Fibroblast of lung (primary cell): ENCODE measurements around the gene EIF1B. TPM values are rescaled to one million over a fixed set of nuclear protein-coding genes. Genes with fewer than 3 reads are reported as not detected.

Source experiments
- DNase-seq, 2 donors: peaks; one replicate each; pipeline versions ENCODE4 v3.0.0 to v3.0.0-alpha.2; 2010; ENCODE audit warnings: low read depth in 2 of 2
- H2AFZ ChIP-seq: 2 replicates; pipeline ENCODE4 v1.5.1; 2012; ENCODE audit warnings: low read length, control low read depth, inconsistent platforms
- H3K27ac ChIP-seq: 2 replicates; pipeline ENCODE4 v1.5.1; 2011; ENCODE audit warnings: low read length, control low read depth; ENCODE audit not compliant: insufficient read depth
- H3K27me3 ChIP-seq: 2 replicates; pipeline ENCODE4 v1.5.1; 2011; ENCODE audit warnings: mild to moderate bottlenecking, low read length; ENCODE audit not compliant: control insufficient read depth, insufficient read depth
- H3K36me3 ChIP-seq: 2 replicates; pipeline ENCODE4 v1.5.1; 2011; ENCODE audit warnings: low read length; ENCODE audit not compliant: control insufficient read depth, insufficient read depth
- H3K4me1 ChIP-seq: 2 replicates; pipeline ENCODE4 v1.5.1; 2011; ENCODE audit warnings: low read length; ENCODE audit not compliant: control insufficient read depth, insufficient read depth; ENCODE audit errors: extremely low read depth
- H3K4me2 ChIP-seq: 2 replicates; pipeline ENCODE4 v1.5.1; 2011; ENCODE audit warnings: low read length, control low read depth; ENCODE audit not compliant: insufficient read depth; ENCODE audit errors: extremely low read depth
- H3K4me3 ChIP-seq, 4 experiments: fragments of 200-600 bp in 1 of 4; sonication (generic) in 1 of 4; replicated peaks in 1 of 4; 2 replicates each; pipeline ENCODE4 v1.5.1; 2011 to 2016; ENCODE audit warnings: low read length in 4 of 4, low read depth in 3 of 4, mild to moderate bottlenecking in 3 of 4, control low read depth in 2 of 4, inconsistent platforms in 1 of 4, mixed read lengths in 1 of 4; ENCODE audit not compliant: insufficient read depth in 1 of 4; ENCODE audit errors: control extremely low read depth in 1 of 4
- H3K79me2 ChIP-seq: 2 replicates; pipeline ENCODE4 v1.5.1; 2012; ENCODE audit warnings: mild to moderate bottlenecking, low read length, inconsistent platforms; ENCODE audit not compliant: control insufficient read depth, insufficient read depth
- H3K9ac ChIP-seq: 2 replicates; pipeline ENCODE4 v1.5.1; 2011; ENCODE audit warnings: mild to moderate bottlenecking, low read length, control low read depth; ENCODE audit not compliant: insufficient read depth
- H3K9me3 ChIP-seq: 2 replicates; pipeline ENCODE4 v1.5.1; 2012; ENCODE audit warnings: low read depth, low read length; ENCODE audit not compliant: control insufficient read depth, insufficient read depth
- H4K20me1 ChIP-seq: 2 replicates; pipeline ENCODE4 v1.5.1; 2011; ENCODE audit warnings: low read length; ENCODE audit not compliant: control insufficient read depth, insufficient read depth; ENCODE audit errors: extremely low read depth
- EZH2 ChIP-seq: IDR thresholded peaks from 2 replicates; pipeline ENCODE4 v1.5.1; 2012; ENCODE audit warnings: low read length, control low read depth, mild to moderate bottlenecking; ENCODE audit errors: missing control alignments
- polyA plus RNA-seq, 2 donors: library from polyadenylated mRNA; depleted of rRNA in 1 of 2; stranded (reverse) in 1 of 2; unstranded in 1 of 2; fragments of >200 nt; gene quantifications; 2 replicates each; pipeline ENCODE4 v1.2.1, GENCODE V29; 2011 to 2012; ENCODE audit warnings: missing spikeins in 1 of 2
- total RNA-seq: library from RNA; depleted of rRNA; stranded (reverse); fragments of >200 nt; gene quantifications from 2 replicates; pipeline ENCODE4 v1.2.1, GENCODE V29; 2014
- TF ChIP-seq, protein P1 (sequence below), 2 donors: IDR thresholded peaks in 1 of 2; conservative IDR thresholded peaks in 1 of 2; 1 replicate in 1 of 2; 2 replicates in 1 of 2; pipeline ENCODE4 v1.5.1; 2011 to 2012; ENCODE audit warnings: low read length in 2 of 2, control low read depth in 1 of 2, inconsistent platforms in 1 of 2, low read depth in 1 of 2, mild to moderate bottlenecking in 1 of 2

EIF1B gene
- total and polyA plus RNA-seq, 2 donors (not counting 1 experiment from before 2014, with no cell fraction given) = 24.8 to 36.7 TPM

GRCh38 chr3:40287248-40287647, 22.3 kb upstream of the EIF1B start:
- no peaks in the 10 kb centered on the region for H3K27me3 ChIP-seq
- no peak for DNase-seq
- H3K4me3 ChIP-seq = no peak overlapping the region
- H2AFZ ChIP-seq = no peak overlapping the region
- no peaks in the 10 kb centered on the region for H4K20me1 ChIP-seq
- no peaks in the 10 kb centered on the region for H3K4me1 ChIP-seq
- H3K79me2 ChIP-seq = no peaks in the 10 kb centered on the region
- no peak overlapping the region for H3K27ac ChIP-seq
- H3K9me3 ChIP-seq = no peaks in the 10 kb centered on the region
- no peak overlapping the region for H3K4me2 ChIP-seq
- no peaks in the 10 kb centered on the region for H3K36me3 ChIP-seq
- TF ChIP-seq, protein P1, sequence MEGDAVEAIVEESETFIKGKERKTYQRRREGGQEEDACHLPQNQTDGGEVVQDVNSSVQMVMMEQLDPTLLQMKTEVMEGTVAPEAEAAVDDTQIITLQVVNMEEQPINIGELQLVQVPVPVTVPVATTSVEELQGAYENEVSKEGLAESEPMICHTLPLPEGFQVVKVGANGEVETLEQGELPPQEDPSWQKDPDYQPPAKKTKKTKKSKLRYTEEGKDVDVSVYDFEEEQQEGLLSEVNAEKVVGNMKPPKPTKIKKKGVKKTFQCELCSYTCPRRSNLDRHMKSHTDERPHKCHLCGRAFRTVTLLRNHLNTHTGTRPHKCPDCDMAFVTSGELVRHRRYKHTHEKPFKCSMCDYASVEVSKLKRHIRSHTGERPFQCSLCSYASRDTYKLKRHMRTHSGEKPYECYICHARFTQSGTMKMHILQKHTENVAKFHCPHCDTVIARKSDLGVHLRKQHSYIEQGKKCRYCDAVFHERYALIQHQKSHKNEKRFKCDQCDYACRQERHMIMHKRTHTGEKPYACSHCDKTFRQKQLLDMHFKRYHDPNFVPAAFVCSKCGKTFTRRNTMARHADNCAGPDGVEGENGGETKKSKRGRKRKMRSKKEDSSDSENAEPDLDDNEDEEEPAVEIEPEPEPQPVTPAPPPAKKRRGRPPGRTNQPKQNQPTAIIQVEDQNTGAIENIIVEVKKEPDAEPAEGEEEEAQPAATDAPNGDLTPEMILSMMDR (conservative IDR thresholded peaks at IDR 0.05 in 1 of 2, IDR thresholded peaks at IDR 0.05 in 1 of 2; ENCODE audit: low read depth in 1 of 2, low read length in 2 of 2) = no peak
- TF ChIP-seq EZH2 = no peak
- no peak overlapping the region for H3K9ac ChIP-seq

GRCh38 chr3:40290396-40290795, 19.1 kb upstream of the EIF1B start:
- no peak overlapping the region for H3K4me3 ChIP-seq
- H3K27me3 ChIP-seq = no peaks in the 10 kb centered on the region
- H4K20me1 ChIP-seq = no peaks in the 10 kb centered on the region
- H3K36me3 ChIP-seq = no peaks in the 10 kb centered on the region
- no peaks in the 10 kb centered on the region for H3K4me1 ChIP-seq
- H3K9me3 ChIP-seq = no peaks in the 10 kb centered on the region
- no peak overlapping the region for H3K4me2 ChIP-seq
- H2AFZ ChIP-seq = no peak overlapping the region
- no peak overlapping the region for H3K27ac ChIP-seq
- H3K79me2 ChIP-seq = no peaks in the 10 kb centered on the region
- DNase-seq = no peak
- H3K9ac ChIP-seq = no peak overlapping the region
- TF ChIP-seq EZH2 = no peak
- TF ChIP-seq, protein P1 (conservative IDR thresholded peaks at IDR 0.05 in 1 of 2, IDR thresholded peaks at IDR 0.05 in 1 of 2; ENCODE audit: low read depth in 1 of 2, low read length in 2 of 2) = no peak

DNA sequence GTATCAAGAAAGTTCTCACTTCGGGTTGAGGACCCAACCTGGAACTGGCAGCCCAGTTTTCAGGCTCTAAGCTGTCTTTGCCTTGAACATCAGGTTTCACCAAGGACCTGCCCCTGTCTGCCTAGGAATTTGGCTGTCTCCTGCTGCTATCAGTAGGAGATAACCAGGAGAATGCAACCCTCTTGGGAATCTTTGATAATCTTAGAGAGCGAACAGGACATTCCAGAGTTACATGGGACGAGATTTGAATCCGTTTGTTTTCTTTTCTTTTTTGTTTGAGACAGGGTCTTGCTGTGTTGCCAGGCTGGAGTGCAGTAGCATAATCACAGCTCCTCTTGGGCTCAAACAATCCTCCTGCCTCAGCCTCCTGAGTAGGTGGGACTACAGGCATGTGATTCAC, 18.0 kb upstream of the EIF1B start:
- no peaks in the 10 kb centered on the region for H3K27me3 ChIP-seq
- no peaks in the 10 kb centered on the region for H3K9me3 ChIP-seq
- no peak overlapping the region for H2AFZ ChIP-seq
- H4K20me1 ChIP-seq = no peaks in the 10 kb centered on the region
- H3K4me3 ChIP-seq = no peak overlapping the region
- no peak overlapping the region for H3K9ac ChIP-seq
- TF ChIP-seq, protein P1 (conservative IDR thresholded peaks at IDR 0.05 in 1 of 2, IDR thresholded peaks at IDR 0.05 in 1 of 2; ENCODE audit: low read depth in 1 of 2, low read length in 2 of 2) = no peak
- TF ChIP-seq EZH2 = no peak
- no peaks in the 10 kb centered on the region for H3K79me2 ChIP-seq
- no peak overlapping the region for H3K4me2 ChIP-seq
- no peak overlapping the region for H3K27ac ChIP-seq
- no peaks in the 10 kb centered on the region for H3K4me1 ChIP-seq
- DNase-seq = no peak
- H3K36me3 ChIP-seq = no peaks in the 10 kb centered on the region
